GM19238 (cell line): ENCODE measurements around the gene CDC14C.
"Not testable (repeated sequence)": the region's sequence is repeated elsewhere in the genome, so short reads cannot be mapped to it uniquely, and the experiment has no call there.

Source experiments
- DNase-seq: peaks from one replicate; pipeline ENCODE4 v3.0.0; 2011; ENCODE audit warnings: low spot score; ENCODE audit not compliant: insufficient read length

Gene CDC14C

DNA sequence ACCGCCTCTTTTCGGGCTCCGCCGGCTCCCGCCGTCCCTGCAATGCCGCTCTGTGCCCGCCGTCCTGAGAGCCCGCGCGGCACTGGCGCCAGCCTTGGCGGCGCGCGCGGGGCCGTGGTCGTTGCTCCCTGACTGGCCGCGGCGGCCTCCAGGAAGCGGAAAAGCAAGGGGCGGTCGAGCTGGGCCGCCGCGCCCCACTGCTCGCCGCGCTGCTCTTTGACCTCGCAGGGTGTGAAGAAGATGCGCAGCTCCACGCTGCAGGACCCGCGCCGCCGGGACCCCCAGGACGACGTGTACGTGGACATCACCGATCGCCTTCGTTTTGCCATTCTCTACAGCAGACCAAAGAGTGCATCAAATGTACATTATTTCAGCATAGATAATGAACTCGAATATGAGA lies at the start of gene CDC14C:
CDC14C (plus strand) TSS at position 115 of the 400 bp plus-strand sequence; CDS start at position 241, 126 bp downstream.
- DNase-seq: no peak

DNA sequence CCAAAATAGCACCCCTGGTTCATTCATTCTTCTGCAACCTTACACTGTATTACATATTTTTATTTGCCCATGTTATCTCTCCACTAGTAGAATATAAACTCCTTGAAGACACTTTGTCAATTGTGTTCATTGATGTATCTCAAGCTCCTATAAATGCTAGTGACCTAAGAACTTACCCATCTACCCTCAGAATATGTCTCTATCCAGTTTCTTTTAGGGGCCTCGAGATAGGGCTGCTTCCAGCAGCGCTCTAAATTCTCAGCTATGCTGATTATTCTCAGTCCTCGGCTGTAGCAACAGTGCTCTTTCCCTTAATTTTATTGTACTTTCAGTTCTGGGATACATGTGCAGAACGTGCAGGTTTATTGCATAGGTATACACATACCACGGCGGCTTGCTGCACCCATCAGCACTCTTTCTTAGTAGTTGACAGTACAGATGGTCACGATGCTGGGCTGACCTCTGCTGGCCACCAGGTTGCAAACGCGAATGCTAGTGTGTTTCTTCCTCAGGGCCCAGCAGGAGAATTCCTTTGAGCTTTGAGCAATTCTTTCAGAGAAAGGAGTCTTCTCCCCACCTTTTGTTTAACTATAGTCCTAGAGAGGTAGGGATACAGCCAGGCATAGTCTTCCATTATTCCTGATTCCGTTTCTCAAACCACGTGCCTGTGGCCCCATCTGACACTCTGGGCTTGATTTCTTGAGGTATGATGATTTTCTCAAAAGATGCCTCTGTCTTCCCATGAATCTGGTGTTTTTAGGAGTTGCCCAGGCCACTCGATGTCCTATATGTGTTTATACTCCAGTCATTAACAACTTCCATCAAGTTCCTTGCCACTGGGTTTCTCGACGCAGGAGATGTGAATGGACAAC lies 49.1 kb upstream of the CDC14C start:
- no peak for DNase-seq

DNA sequence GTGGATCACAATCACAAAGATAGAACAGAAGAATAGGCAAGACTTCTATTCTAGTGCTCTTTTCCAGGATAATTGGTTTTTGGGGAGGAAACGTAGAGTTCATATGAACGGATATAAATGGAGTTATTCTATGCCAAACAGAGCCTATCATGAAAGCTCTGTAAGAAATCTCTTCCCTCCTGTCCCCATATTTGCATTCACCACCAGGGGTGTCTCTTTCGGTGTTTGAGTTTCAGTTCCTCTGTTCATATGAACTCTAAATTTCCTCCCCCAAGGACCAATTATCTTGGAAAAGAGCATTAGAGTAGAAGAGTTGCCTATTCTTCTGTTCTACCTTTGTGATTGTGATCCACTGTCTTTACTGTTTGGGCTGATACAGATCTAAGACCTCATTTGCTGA lies 48.3 kb upstream of the CDC14C start:
- no peak for DNase-seq

DNA sequence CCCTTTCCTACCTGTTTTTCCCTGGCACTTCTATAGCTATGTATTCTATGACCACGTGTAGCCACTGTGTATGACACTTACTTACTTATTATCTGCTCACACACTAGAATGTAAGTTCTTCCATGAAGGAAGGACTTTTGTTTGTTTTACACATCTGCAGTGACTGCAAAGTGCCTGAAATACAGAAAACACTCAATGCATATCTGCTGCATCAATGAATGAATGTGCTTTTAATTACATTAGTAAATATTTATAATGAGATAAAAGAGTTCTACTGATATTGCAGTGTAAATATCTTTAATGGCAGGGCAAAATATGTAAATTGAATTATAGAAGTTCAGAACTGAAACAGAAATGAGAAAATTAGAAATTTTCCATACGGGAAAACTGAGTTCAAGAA lies 43.5 kb upstream of the CDC14C start:
- DNase-seq: no peak

DNA sequence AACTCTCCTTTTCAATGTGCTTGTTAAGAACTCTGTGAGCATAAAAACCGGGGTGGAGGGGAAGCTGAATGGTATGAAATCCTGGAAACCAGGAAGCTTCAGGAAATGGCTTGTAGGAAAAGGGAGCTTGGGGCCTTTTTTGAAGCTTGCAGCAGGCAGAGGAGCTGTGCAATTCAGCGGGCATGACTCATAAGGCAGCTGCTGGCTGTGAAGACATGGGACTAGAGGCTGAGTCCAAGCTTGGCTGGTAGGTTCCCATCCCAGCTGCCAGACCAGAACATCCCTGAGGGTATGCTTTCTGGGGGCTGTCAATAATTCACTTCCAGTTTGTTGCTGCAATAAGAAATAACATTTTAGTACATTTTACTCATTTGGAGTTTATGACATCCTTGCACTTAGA lies 36.8 kb upstream of the CDC14C start:
- no peak for DNase-seq

DNA sequence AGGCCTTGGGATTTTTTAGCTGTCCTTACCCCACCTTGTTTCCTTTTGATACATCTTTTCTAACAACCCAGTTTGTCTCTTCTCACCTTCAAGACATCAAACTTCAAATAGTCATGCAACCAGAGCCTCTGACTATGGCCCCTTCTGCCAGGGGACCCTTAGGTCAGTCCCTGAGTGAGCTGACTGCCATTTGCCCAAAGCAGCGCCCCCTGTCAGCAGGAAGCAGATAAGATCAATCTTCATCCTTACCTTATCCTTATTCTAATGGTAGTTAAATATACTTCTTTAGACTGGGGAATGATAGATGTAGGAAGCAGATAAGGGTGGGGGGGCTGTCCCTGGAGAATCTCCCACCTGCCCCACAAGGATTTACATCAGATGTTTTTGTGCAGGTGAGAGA lies 29.8 kb upstream of the CDC14C start:
- no peak for DNase-seq

DNA sequence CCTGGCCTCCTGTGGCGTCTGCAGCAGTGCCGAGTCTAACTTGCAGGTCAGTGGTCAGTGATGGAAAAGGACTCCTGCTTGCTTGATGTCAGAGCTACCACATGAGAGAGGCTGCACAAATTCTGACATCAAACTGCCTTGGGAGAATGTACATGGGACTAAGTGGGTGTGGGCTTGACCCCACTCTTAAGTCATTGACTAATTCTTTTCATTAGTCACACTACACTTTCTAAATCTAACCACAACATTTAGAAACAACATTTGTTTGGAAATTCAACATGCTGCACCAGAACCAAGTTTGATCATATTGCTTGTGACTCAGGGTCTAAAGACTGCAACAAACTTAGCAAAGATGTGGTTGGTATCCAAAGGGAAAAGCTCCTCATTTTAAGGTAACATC lies 24.4 kb upstream of the CDC14C start:
- DNase-seq: no peak

DNA sequence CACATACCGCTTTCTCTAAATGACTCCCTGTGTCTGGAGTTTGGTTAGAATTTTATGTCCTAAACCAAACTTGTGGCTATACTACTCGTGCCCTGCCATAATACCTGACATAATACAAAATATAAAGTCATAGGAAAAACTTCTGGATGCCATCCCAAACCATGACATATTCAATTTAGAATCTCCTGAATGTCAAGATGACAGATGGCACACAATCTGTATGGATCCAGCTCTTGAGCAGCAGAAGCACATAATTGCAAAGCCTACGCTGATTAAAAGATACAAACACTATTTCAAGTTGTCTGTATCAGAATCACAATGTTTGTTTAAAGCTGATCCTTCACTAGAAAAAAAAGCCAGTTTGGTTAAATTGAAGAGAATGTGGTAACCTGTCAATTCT lies 22.4 kb upstream of the CDC14C start:
- DNase-seq: no peak

DNA sequence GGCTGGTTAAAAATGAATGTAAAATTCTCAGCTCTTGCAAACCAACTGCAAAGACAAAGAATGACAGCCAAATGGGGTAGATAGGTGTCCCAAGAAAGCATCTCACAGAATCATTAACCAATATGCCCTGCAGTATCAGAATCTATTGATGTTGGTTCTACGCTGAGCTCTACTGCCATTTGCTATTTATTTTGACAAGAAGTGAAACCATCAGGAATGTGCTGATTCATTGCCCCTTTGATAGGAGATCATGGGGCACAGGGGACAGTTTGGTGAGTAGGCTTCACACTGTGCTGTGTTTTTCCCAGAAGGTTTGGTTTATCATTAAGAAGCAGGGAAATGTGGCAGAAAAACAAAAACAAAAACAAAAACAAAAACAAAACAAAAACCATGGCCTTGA lies 19.4 kb upstream of the CDC14C start:
- no peak for DNase-seq

DNA sequence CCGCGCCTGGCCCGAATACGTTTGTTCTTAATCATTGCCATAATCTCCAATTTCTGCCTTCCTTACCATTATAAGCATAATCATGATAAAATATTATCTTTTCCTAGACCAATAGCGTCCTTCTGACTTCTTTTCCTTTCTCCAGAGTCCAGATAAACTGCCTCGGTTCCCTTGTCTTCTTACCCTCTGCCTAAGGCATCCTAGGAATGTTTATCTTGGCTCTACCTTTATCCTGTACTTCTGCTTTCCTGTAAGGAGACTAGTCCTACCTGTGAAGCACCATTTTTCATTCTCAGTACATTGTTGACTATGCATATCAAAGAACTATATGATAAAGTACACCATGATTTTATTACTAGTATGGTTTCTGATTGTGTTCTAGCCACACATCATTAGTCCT lies 18.7 kb upstream of the CDC14C start:
- DNase-seq: not testable (repeated sequence)

DNA sequence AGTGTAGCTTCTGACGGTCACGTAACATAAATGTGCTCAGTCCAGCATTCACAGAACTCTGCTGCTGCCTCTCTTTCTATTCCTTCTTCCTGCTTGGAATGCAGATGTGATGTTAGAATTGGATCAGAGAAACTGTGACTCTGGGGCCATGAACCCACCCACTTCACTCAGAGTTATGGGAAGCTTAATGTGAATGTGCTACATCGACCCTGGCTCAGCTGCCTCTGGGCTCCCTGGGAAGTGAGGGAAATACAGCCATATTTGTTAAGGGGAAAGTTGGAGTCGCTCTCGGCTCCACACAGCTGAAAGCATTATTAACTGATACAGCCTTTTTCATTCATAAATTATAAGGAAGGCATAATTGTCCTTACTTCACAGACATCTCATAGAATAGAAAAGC lies 14.5 kb upstream of the CDC14C start:
- not testable (repeated sequence) for DNase-seq

DNA sequence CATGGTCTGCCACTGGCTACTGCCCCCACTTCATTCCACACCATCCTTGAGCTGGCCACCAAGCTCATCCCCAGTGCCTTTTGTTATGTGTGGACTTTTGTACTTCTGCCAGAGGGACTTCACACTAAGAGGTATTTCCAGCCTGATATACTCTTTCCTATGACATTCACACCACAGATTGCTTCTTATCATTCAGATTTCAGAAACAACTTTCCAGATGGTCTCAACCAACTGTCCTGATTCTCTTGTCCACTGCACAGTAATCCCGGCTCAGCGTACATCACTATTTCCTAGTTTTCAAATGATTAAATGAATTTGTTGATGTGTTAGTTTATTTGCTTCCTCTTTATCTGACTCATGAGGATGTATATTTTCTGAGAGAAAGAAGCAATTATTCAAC lies 7.1 kb downstream of the CDC14C start:
- DNase-seq: no peak

DNA sequence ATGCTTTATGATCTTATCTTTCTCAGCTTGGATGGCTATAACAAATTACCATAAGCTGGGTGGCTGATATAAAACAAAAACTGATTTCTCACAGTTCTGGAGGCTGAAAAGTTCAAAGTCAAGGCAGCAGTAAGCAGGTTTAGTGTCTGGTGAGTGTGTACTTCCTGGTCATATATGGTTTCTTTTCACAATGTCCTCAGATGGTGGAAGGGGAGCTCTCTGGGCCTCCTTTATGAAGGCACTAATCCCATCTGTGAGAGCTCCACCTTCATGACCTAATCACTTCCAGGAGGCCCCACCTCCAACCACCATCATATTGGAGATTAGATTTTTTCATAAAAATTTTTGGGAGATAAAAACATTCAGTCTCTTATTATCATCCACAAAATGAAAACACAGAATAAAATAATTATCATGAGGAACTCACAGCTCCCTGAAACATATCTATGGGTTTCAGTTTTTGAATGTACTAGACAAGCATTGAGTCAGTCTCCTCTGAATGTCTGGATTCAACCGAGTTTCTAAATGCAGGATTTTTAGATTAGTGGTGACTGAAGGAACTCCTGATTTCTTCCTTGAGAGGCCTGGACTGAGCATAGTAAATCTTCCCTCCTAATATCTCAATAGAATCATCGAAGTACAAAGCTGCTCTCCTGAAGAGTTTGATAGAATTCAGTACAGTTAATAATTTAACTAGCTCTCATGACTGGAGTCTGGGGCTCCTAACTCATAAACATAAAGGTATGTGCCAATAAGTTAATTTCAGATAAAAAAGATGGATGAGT lies 8.0 kb downstream of the CDC14C start:
- DNase-seq: no peak

DNA sequence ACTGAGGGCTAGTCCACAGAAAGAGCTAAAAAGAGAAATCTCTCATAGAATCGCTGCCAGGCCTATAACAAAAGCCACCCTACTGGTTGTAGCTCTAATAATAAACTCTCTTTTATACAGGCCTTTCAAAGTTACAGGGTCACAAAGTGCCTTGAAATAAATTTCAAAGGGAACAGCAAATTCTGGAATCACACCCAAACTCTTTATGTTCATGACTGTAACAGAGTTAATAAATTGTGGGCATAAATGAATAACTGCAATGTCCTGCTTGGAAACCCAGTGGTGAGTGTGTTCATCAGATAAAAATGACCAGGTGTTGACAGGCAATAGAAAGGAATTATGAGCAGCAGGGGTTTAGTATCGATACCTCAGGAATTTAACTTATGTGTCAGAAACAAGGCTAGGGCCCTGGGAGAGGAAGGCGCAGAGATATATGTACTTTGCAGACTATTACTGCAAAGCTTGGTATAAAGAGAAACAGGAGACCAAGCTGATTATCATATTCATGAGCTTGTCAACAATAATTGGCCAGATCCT lies 9.3 kb downstream of the CDC14C start:
- no peak for DNase-seq

DNA sequence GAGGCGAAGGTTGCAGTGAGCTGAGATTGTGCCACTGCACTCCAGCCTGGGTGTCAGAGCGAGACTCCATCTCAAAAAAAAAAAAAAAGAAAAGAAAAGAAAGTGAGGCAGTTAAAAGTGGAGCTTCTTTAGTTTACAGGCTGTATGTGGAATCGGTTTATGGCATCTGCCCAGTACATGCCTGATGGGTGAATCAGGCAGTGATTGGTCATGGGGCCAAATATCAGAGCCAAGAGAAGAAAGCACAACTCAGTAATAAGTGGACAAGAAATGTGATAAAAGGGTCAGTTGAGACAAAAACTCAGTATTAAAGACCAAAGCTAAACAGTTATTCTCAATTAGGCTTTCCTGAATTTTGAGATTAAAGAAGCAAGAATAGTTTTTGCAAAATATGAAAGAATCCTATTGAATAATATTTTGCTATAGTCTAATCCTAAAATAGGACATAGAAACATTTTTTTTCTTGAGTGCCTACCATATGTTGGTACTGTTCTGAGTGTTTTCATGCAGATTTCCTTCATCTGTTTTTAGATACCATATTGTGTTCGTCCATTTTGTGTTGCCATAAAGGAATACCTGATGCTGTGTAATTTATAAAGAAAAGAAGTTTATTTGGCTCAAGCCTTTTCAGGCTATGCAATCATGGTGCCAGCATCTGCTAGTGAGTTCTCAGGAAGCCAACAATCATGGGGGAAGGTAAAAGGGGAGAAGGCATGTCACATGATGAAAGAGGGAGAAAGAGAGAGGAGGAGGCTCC lies 14.4 kb downstream of the CDC14C start:
- DNase-seq: no peak

DNA sequence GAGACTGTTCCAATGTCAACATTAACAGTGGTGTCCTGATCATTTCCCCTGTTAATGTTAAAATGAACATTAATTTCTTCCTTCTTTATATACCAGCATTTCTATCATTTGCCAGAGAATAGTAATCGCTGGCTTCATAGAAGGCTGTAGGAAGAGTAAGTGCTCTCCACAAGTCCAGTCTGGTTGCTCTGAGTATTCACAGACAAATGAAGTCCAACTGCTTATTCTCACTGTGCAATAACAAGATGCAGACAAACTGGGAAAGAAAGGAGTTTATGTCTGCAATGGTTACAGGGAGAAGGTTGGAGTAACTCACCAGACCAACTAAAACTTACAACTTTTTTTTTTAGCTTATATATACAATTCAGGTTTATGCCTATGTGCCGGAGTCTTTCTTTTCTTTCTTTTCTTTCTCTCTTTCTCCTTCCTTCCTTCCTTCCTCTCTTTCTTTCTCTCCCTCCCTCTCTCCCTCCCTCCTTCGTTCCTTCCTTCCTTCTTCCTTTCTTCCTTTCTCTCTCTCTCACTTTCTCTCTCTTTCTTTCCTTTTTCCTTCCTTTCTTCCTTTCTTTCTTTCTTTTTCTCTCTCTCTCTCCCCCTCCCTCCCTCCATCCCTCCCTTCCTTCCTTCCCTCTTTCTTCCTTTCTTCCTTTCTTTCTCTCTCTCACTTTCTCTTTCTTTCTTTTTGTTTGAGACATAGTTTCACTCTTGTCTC lies 19.1 kb downstream of the CDC14C start:
- no peak for DNase-seq

DNA sequence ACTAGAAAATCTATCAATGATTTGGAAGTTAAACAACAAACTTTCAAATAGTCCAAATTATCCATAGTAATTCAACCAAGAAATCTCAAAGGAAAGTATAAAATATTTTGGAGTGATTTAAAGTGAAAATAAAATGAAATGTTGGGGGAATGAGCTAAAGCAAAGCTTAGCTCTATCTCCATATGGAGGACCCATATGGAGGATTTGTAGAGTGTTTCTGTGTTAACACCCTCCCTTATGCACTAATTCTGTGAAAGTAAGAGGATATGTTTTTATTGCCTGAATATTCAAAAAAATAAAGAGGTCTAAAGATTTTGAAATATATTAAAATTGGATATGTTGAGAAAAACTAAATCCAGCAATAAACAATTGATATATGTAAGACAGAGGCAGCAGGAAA lies 31.6 kb downstream of the CDC14C start:
- DNase-seq: no peak

DNA sequence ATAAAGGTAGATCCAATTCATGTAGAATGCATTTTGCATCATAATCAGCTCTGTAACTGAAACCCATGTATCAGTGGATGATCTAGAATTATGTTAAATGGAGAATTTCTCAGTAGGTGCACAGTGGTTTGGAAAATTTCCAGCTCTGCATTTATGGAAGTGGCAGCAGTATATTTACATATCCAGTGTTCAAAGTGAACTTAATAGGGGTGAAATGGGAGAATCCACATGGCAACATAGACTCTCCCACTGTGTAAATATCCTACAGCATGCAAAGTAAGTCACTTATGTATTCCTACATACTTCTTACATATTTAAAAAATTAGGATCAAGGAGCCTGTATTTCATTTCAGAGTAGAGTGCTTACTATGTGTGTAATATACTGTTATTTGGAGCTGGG lies 35.3 kb downstream of the CDC14C start:
- DNase-seq: no peak

DNA sequence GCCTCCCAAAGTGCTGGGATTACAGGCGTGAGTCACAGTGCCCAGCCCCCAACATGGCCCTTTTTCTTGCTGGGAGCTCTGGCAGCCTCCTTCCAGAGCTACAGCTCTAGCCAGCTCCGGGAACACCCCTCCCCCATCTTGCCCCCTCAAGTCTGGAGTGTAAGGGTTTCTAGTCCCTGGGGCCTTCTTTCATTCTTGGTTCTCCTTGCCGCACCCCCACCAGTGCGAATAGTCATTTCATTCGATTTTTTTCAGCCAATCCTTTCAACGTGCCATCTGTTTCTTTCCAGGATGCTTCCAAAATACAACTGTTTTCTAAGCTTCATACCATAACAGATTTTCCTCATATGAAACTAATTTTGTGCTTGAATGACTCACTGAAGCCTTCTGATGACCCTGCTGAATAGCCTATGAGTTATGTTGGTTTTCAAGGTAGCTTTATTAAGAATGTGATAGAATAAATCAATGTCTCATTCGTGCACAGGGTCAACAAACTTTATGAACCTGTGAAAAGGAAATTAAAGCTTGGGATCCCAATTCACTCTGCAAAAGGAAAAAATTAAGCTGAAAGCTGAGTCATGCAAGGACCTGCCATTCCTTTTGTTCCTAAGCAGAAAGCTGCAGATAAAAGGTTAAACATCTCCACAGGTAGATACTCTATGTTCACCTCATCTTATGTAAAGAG lies 38.6 kb downstream of the CDC14C start:
- no peak for DNase-seq

DNA sequence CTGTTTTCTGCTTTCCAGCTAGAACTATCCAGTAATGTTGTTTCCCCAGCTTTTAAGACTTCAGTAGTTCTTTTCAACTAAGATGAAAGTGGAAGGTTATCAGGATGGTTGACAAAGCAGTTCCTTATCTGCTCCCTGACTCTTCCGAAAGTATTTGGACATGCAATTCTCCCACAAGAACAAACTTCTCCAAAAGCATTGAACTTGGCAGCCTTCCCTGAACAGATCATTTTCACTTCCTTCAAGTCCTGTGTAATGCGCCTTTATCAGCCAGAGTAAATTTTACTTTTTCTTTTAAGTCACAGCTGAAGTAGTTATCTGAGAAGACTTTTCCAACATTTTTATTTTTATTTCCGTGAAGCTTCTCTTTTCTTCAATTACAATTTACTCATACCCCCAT lies 39.7 kb downstream of the CDC14C start:
- DNase-seq: no peak
